K562 (cell line): Measurements from ENCODE around the gene BTAF1. TPM values are rescaled to one million over a fixed set of nuclear protein-coding genes. Genes with fewer than 3 reads are reported as not detected.

Experiments
- ATAC-seq: fragments of 200-7000 bp; cut with Tn5 transposase; 3 replicates; pipeline ENCODE4 v1.9.1; 2020; ENCODE audit warnings: moderate library complexity
- BruUV-seq: library from RNA; stranded (reverse); fragments of 400-500 nt; replicated peaks from 2 replicates; lab custom pipeline; 2021; lab: Mats Ljungman, UMichigan
- CTCF ChIA-PET: fragments of 300-600 bp; formaldehyde crosslinking; extraction: SDS; loops from one replicate; lab custom pipeline; 2021; ENCODE audit warnings: low intra/inter-chr PET ratio; lab: Yijun Ruan, JAX
- POLR2A ChIA-PET: fragments of 300-600, 350-650 bp; sonication (Branson Sonifier 250); formaldehyde crosslinking; extraction: SDS; loops from one replicate; lab custom pipeline; 2021; ENCODE audit warnings: antibody characterized with exemption, inconsistent platforms; lab: Yijun Ruan, JAX
- DNase-seq, 4 experiments: peaks; one replicate each; pipeline versions ENCODE4 v3.0.0 to v3.0.0-alpha.2; 2011 to 2018; ENCODE audit warnings: low spot score in 3 of 4, mixed read lengths in 3 of 4; ENCODE audit errors: extremely low read depth in 1 of 4
- FAIRE-seq: peaks from 2 replicates; lab custom pipeline; 2011; peaks lifted over from hg19 to GRCh38; lab: Jason Lieb, UNC
- H2AFZ ChIP-seq: 2 replicates; pipeline ENCODE4 v1.6.0; 2011; ENCODE audit warnings: low read depth, low read length, control low read depth, inconsistent platforms
- H3K27ac ChIP-seq: fragments of 200-600 bp; 3 replicates; pipeline ENCODE4 v1.8.0; 2011; ENCODE audit warnings: low read depth, mild to moderate bottlenecking, control low read depth, inconsistent platforms, low read length, moderate library complexity, mixed read lengths; ENCODE audit errors: extremely low read depth
- H3K27me3 ChIP-seq, 2 experiments: fragments of 300-600 bp in 1 of 2; 2 replicates in 1 of 2; 3 replicates in 1 of 2; pipeline versions ENCODE4 v1.6.0 to v1.8.0; 2011; ENCODE audit warnings: inconsistent platforms in 2 of 2, low read length in 2 of 2, mild to moderate bottlenecking in 1 of 2, mixed read lengths in 1 of 2, moderate library complexity in 1 of 2; ENCODE audit not compliant: control insufficient read depth in 2 of 2, insufficient read depth in 2 of 2
- H3K36me3 ChIP-seq: fragments of 300-600 bp; 3 replicates; pipeline ENCODE4 v1.8.0; 2011; ENCODE audit warnings: mild to moderate bottlenecking, low read length, inconsistent platforms; ENCODE audit not compliant: control insufficient read depth, insufficient read depth
- H3K4me1 ChIP-seq, 2 experiments: fragments of 200-600 bp in 1 of 2; replicated peaks in 1 of 2; 2 replicates in 1 of 2; 3 replicates in 1 of 2; pipeline versions ENCODE4 v1.5.1 to v1.8.0; 2011; ENCODE audit warnings: inconsistent platforms in 2 of 2, low read length in 2 of 2, mild to moderate bottlenecking in 1 of 2, mixed read lengths in 1 of 2, moderate library complexity in 1 of 2; ENCODE audit not compliant: control insufficient read depth in 2 of 2, insufficient read depth in 2 of 2
- H3K4me2 ChIP-seq: 2 replicates; pipeline ENCODE4 v1.6.1; 2011; ENCODE audit warnings: low read length, control low read depth, inconsistent platforms, mixed read lengths; ENCODE audit not compliant: insufficient read depth
- H3K4me3 ChIP-seq: fragments of 200-600 bp; sonication (generic), shearing (Covaris generic); 2 replicates; pipeline ENCODE4 v1.5.1; 2016; ENCODE audit warnings: control low read depth, inconsistent platforms
- H3K79me2 ChIP-seq: fragments of 200-600 bp; 3 replicates; pipeline ENCODE4 v1.8.0; 2011; ENCODE audit warnings: low read length, inconsistent platforms; ENCODE audit not compliant: control insufficient read depth, insufficient read depth
- H3K9ac ChIP-seq, 2 experiments: 2 replicates each; pipeline versions ENCODE4 v1.6.0 to v1.6.1; 2011; ENCODE audit warnings: low read depth in 2 of 2, low read length in 2 of 2, control low read depth in 1 of 2, inconsistent platforms in 1 of 2, mild to moderate bottlenecking in 1 of 2, mixed read lengths in 1 of 2; ENCODE audit not compliant: insufficient read depth in 1 of 2
- H3K9me1 ChIP-seq: one replicate; pipeline ENCODE4 v1.6.0; 2011; ENCODE audit warnings: inconsistent platforms, mild to moderate bottlenecking, low read length, moderate library complexity; ENCODE audit not compliant: control insufficient read depth, insufficient read depth
- H3K9me3 ChIP-seq: replicated peaks from 2 replicates; pipeline ENCODE4 v1.5.1; 2011; ENCODE audit warnings: low read depth, low read length, inconsistent platforms; ENCODE audit not compliant: control insufficient read depth, insufficient read depth
- H4K20me1 ChIP-seq: replicated peaks from 2 replicates; pipeline ENCODE4 v1.6.1; 2011; ENCODE audit warnings: low read length, inconsistent platforms, mixed read lengths; ENCODE audit not compliant: control insufficient read depth, insufficient read depth
- BRD9 ChIP-seq: fragments of 450-650 bp; IDR thresholded peaks from 2 replicates; pipeline ENCODE4 v1.6.1; 2018; ENCODE audit warnings: low read depth; ENCODE audit not compliant: partially characterized antibody
- CHD1 ChIP-seq: fragments of 200-600 bp; sonication (generic); IDR thresholded peaks from one replicate; pipeline ENCODE4 v1.6.1; 2012; ENCODE audit warnings: mild to moderate bottlenecking, moderate library complexity, low read length, inconsistent platforms
- RB1 ChIP-seq: fragments of 450-650 bp; IDR thresholded peaks from 2 replicates; pipeline ENCODE4 v1.6.1; 2017; ENCODE audit warnings: low read depth, mild to moderate bottlenecking
- ZNF274 ChIP-seq: IDR thresholded peaks from 2 replicates; pipeline ENCODE4 v1.6.1; 2011; ENCODE audit warnings: low read depth, mild to moderate bottlenecking, low read length, moderate library complexity, borderline replicate concordance
- ZNF384 ChIP-seq: IDR thresholded peaks from 2 replicates; pipeline ENCODE4 v1.6.1; 2012; ENCODE audit warnings: low read depth, low read length, improper control_type of control experiment
- WGBS: fragments of 100-300 bp; shearing (Covaris generic); methylation state at CpG from one replicate; pipeline ENCODE4 v1.1.6; 2016; ENCODE audit warnings: low coverage, mixed read lengths; ENCODE audit not compliant: insufficient coverage; ENCODE audit errors: missing lambda C conversion rate; 5-methylcytosine and 5-hydroxymethylcytosine counted together
- in situ Hi-C: fragments of 300-500 bp; cut with MboI; formaldehyde crosslinking; loops from 4 replicates; pipeline ENCODE4 v1.15.0; 2018; ENCODE audit warnings: inconsistent platforms, mixed read lengths
- intact Hi-C: fragments of 100-400 bp; cut with micrococcal nuclease; formaldehyde crosslinking; loops from 2 replicates; pipeline ENCODE4 v1.14.2; 2022
- polyA plus RNA-seq, 8 experiments: library from polyadenylated mRNA; depleted of rRNA in 4 of 8; stranded (reverse) in 5 of 8; unstranded in 3 of 8; fragments of >200 nt; fragmentation: Nextera tagmentation in 2 of 8; fragmentation: Illumina TruSeq in 1 of 8; extraction: Ambion mirVana in 2 of 8; extraction: Trizol in 1 of 8; gene quantifications; 2 replicates each; pipeline versions ENCODE4 v1.2.1 to v1.2.3, GENCODE V29; 2011 to 2014; ENCODE audit warnings: inconsistent platforms in 1 of 8, missing spikeins in 1 of 8
- total RNA-seq, 7 experiments: library from RNA; depleted of rRNA in 6 of 7; stranded (reverse); fragments of >200 nt in 6 of 7; fragmentation: Illumina TruSeq in 2 of 7; extraction: Trizol in 2 of 7; gene quantifications; 2 replicates each; pipeline versions ENCODE4 v1.2.1 to v1.2.3, GENCODE V29; 2011 to 2021; ENCODE audit warnings: low replicate concordance in 1 of 7
- TF ChIP-seq, protein P1 (sequence below): fragments of 250-450 bp; sonication (Bioruptor Pico); IDR thresholded peaks from 2 replicates; pipeline ENCODE4 v1.4.0; 2020; ENCODE audit warnings: mild to moderate bottlenecking, moderate library complexity
- TF ChIP-seq, protein P2 (sequence below): fragments of 250-450 bp; sonication (Bioruptor Pico); IDR thresholded peaks from 2 replicates; pipeline ENCODE4 v1.8.0; 2021; ENCODE audit warnings: moderate library complexity, mild to moderate bottlenecking, inconsistent platforms

BTAF1 gene
- total and polyA plus RNA-seq, 9 of the 15 experiments (the other 6 are each of a cell fraction or from before 2014, with no cell fraction given), result 6.6 to 70.7 (median 30.5) TPM

DNA sequence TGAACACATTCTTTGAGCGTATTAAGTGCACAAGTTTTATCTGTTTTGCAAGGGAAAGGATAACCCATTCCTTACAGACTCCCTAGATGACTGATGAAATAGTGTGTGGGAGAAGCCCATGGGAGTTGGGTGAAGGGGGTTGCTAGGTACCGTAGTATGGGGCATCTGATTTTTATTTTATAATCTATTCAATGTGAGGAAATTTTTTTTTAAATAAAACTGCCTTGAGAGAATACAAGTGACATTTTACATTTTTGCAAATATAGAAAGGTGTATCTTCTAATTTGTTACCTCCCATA, 1.4 kb downstream of the BTAF1 start:
- in situ Hi-C loops (no loop called here), intact Hi-C loops (no loop called here)
- 3% methylated on average over 2 of the region's 2 CpGs for WGBS
- no peaks in the 10 kb centered on the region for H3K9me1 ChIP-seq
- peaks cover 25% of the 10 kb centered on the region; the same call in 2 of the 3 replicates for H3K36me3 ChIP-seq
- TF ChIP-seq ZNF384, result no peak
- no peak overlapping the region for H3K27ac ChIP-seq
- no peaks in the 10 kb centered on the region for H3K27me3 ChIP-seq
- BruUV-seq, result no TSS peak
- peak in 1 of 4 experiments; percentile 12 for DNase-seq
- H2AFZ ChIP-seq, result no peak overlapping the region
- ATAC-seq, result no peak
- H3K79me2 ChIP-seq, result peaks cover 72% of the 10 kb centered on the region
- H3K9me3 ChIP-seq, result no peaks in the 10 kb centered on the region
- peaks cover 3 to 9% of the 10 kb centered on the region in 2 experiments; a peak in 4 of 5 replicates for H3K4me1 ChIP-seq
- peak overlapping the region; percentile 94 for H3K4me3 ChIP-seq
- peak overlapping the region in 1 of 2 experiments; percentile 94; a peak in 2 of 4 replicates for H3K9ac ChIP-seq
- no peak for FAIRE-seq
- H3K4me2 ChIP-seq, result peak overlapping the region; percentile 92
- ChIA-PET CTCF (no interaction called here), POLR2A (interaction anchor here (0.6 to 1.2 kb wide), 2 partner anchors 28 to 274 kb away, joined by 3 to 4 read pairs; no protein-coding TSS in a partner anchor)
- peaks cover 12% of the 10 kb centered on the region; the same call in 1 of the 2 replicates for H4K20me1 ChIP-seq

DNA sequence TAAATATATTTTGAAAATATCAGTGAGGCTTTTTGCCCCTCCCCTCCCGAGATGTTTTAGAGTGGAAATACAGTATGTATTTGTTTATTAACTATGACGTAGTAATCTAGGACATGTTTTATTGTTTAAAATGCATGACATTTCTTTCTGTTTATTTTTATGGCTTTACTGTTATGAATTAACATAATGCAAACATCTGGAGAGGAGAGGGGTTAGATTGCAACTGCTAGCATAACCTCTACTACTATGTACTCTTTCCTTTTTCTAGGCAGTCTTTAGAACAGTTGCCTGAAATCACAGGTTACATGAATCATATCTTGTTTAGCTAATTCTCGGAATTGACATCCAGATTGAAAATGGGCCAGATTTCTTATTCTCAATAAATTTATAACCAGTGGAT, 7.4 kb downstream of the BTAF1 start:
- 88% methylated on average over 3 of the region's 3 CpGs for WGBS
- Histone ChIP-seq H3K9me1 (peaks cover 4% of the 10 kb centered on the region), H3K27ac (no peak overlapping the region), H2AFZ (no peak overlapping the region), H3K36me3 (peaks cover 69% of the 10 kb centered on the region; the same call in 2 of the 3 replicates), H3K4me3 (no peak overlapping the region), H3K9me3 (no peaks in the 10 kb centered on the region), H3K79me2 (peaks cover 97% of the 10 kb centered on the region), H3K27me3 (no peaks in the 10 kb centered on the region), H4K20me1 (peaks cover 22% of the 10 kb centered on the region; the same call in 1 of the 2 replicates), H3K9ac (no peak overlapping the region), H3K4me2 (no peak overlapping the region), H3K4me1 (peaks cover 0 to under 1% of the 10 kb centered on the region in 2 experiments; a peak in 2 of 5 replicates)
- CTCF ChIA-PET, result no interaction called here
- no TSS peak for BruUV-seq
- FAIRE-seq (no peak), DNase-seq (no peak), ATAC-seq (no peak)
- no peak for TF ChIP-seq BRD9
- TF ChIP-seq, protein P1, sequence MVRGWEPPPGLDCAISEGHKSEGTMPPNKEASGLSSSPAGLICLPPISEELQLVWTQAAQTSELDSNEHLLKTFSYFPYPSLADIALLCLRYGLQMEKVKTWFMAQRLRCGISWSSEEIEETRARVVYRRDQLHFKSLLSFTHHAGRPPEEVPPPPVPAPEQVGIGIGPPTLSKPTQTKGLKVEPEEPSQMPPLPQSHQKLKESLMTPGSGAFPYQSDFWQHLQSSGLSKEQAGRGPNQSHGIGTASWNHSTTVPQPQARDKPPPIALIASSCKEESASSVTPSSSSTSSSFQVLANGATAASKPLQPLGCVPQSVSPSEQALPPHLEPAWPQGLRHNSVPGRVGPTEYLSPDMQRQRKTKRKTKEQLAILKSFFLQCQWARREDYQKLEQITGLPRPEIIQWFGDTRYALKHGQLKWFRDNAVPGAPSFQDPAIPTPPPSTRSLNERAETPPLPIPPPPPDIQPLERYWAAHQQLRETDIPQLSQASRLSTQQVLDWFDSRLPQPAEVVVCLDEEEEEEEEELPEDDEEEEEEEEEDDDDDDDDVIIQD, result no peak
- no peak for TF ChIP-seq CHD1
- TF ChIP-seq, protein P2, sequence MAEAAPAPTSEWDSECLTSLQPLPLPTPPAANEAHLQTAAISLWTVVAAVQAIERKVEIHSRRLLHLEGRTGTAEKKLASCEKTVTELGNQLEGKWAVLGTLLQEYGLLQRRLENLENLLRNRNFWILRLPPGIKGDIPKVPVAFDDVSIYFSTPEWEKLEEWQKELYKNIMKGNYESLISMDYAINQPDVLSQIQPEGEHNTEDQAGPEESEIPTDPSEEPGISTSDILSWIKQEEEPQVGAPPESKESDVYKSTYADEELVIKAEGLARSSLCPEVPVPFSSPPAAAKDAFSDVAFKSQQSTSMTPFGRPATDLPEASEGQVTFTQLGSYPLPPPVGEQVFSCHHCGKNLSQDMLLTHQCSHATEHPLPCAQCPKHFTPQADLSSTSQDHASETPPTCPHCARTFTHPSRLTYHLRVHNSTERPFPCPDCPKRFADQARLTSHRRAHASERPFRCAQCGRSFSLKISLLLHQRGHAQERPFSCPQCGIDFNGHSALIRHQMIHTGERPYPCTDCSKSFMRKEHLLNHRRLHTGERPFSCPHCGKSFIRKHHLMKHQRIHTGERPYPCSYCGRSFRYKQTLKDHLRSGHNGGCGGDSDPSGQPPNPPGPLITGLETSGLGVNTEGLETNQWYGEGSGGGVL (CRISPR knock-in tag), result no peak
- no peak for TF ChIP-seq ZNF274
- TF ChIP-seq RB1, result no peak
- POLR2A ChIA-PET, result interaction anchor here (0.6 kb wide), 1 partner anchor 35 kb away, joined by 3 read pairs; no protein-coding TSS in a partner anchor
- in situ Hi-C loops, result no loop called here
- intact Hi-C loops, result no loop called here
